Heart left ventricle (tissue), 13 donors: ENCODE measurements around the gene ERLIN1.

ENCODE experiments used
- POLR2A ChIP-seq, 2 donors: fragments of 450-650 bp; IDR thresholded peaks; one replicate each; pipeline ENCODE4 v1.6.1; 2017; ENCODE audit warnings: antibody characterized with exemption in 2 of 2, mild to moderate bottlenecking in 2 of 2, moderate library complexity in 2 of 2
- TF ChIP-seq, protein P1 (sequence below), 12 donors: fragments of 200-600 bp; sonication (generic) in 4 of 12; IDR thresholded peaks; one replicate each; pipeline versions ENCODE4 v1.5.0 to v1.8.0; 2018 to 2022; ENCODE audit warnings: antibody characterized with exemption in 12 of 12, mild to moderate bottlenecking in 5 of 12
- donor health status: ischemic (EF 13 %, LVEDD 7.1; RV severe dilation, severe dysfunction).
- donor health status: DM: no; HTN: yes; CAD: no.
- donor health status: DM: no; HTN: no; CAD: no.
- donor health status: ischemic (EF 25% LVEDD 6.9; RV normal size, moderate dysfunction).
- donor health status: ischemic (EF 25% LVEDD 5.7; RV mildly dilated, moderate dysfunction).
- donor health status: ischemic (EF 35%, LVEDD 5.7; RV mildly dilated, moderate dysfunction).
- donor health status: nonischemic (EF 11% LVEDD 7.7; RV severe dilation, severe dysfunction).
- donor health status: DM: yes; HTN: yes; CAD: no.
- donor health status: PGD.
- donor health status: ischemic (EF 29% LVEDD 5.4; RV normal size, mild dysfunction).
- donor health status: nonischemic (EF 23%, LVEDD 6.1; RV moderate dilation, normal function).

DNA sequence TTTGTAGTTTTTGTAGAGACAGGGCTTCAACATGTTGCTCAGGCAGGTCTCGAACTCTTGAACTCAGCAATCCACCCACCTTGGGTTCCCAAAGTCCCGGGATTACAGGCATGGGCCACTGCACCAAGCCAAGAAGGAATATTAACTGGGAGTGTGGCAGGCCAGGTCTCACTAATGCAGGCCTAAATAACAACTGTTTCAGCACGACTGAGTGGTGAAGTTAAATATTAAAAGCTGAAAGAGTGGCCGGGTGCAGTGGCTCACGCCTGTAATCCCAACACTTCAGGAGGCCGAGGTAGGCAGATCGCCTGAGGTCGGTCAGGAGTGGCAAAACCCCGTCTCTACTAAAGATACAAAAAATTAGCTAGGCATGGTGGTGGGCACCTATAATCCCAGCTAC is 22.4 kb upstream of the ERLIN1 start:
- TF ChIP-seq POLR2A (IDR thresholded peaks at IDR 0.05) = no peak
- TF ChIP-seq, protein P1, sequence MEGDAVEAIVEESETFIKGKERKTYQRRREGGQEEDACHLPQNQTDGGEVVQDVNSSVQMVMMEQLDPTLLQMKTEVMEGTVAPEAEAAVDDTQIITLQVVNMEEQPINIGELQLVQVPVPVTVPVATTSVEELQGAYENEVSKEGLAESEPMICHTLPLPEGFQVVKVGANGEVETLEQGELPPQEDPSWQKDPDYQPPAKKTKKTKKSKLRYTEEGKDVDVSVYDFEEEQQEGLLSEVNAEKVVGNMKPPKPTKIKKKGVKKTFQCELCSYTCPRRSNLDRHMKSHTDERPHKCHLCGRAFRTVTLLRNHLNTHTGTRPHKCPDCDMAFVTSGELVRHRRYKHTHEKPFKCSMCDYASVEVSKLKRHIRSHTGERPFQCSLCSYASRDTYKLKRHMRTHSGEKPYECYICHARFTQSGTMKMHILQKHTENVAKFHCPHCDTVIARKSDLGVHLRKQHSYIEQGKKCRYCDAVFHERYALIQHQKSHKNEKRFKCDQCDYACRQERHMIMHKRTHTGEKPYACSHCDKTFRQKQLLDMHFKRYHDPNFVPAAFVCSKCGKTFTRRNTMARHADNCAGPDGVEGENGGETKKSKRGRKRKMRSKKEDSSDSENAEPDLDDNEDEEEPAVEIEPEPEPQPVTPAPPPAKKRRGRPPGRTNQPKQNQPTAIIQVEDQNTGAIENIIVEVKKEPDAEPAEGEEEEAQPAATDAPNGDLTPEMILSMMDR (IDR thresholded peaks at IDR 0.05) = no peak
